ENCODE data around the gene SRCAP. TPM values are rescaled to one million over a fixed set of nuclear protein-coding genes. Genes with fewer than 3 reads are reported as not detected.

The SRCAP gene
- polyA plus RNA-seq, 3 donors from 2014 or later = 1.9 to 38.9 (median 2.8) TPM

DNA sequence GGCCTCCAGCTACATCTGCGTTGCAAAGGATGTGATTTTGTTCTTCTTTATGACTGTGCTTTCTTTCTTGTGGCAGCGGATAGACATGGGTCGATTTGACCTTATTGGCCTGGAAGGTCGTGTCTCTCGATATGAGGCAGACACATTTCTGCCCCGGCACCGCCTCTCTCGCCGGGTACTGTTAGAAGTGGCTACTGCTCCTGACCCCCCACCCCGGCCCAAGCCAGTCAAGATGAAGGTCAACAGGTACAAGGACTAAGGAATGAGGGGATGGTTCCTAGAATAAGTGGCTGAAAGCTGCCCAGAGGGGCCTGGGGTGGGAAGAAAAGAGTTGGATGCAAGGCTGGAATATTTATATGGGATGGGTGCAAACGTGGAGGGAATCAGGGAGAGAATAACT lies 21.1 kb downstream of the SRCAP start:
- H3K4me3 Mint-ChIP-seq = no peak overlapping the region
- H3K36me3 Mint-ChIP-seq = peaks cover 42 to 69% (median 55%) of the 10 kb centered on the region in 3 donors
- peak overlapping the region in 3 of 6 donors; percentile 7 to 64 (median 56) for H3K27ac Mint-ChIP-seq
- DNase-seq = no peak
- H3K4me1 Mint-ChIP-seq = peaks cover 21 to 27% of the 10 kb centered on the region in 2 donors
- H3K27me3 Mint-ChIP-seq (ENCODE audit: low read depth in 3 of 3) = peaks cover 2 to 10% (median 4%) of the 10 kb centered on the region in 3 donors
- H3K9me3 Mint-ChIP-seq = no peaks in the 10 kb centered on the region

DNA sequence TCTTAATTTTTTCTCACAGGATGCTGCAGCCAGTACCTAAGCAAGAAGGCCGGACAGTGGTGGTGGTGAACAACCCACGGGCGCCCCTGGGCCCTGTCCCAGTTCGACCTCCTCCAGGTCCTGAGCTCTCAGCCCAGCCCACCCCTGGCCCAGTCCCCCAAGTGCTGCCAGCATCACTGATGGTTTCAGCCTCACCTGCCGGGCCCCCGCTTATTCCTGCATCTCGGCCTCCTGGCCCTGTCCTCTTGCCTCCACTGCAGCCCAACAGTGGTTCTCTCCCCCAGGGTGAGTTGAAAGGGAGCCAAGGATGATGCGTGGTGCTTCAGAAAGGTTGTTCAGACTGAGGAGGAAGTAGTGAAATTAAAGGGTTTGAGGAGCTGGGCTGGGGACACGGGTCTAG lies 21.7 kb downstream of the SRCAP start:
- H3K4me1 Mint-ChIP-seq = peaks cover 15 to 21% of the 10 kb centered on the region in 2 donors
- H3K9me3 Mint-ChIP-seq = no peaks in the 10 kb centered on the region
- H3K4me3 Mint-ChIP-seq = no peak overlapping the region
- H3K36me3 Mint-ChIP-seq = peaks cover 39 to 72% (median 51%) of the 10 kb centered on the region in 3 donors
- H3K27ac Mint-ChIP-seq = peak overlapping the region in 4 of 6 donors; percentile 40 to 64 (median 54)
- DNase-seq = no peak
- H3K27me3 Mint-ChIP-seq (ENCODE audit: low read depth in 3 of 3) = peaks cover 0 to 6% (median under 1%) of the 10 kb centered on the region in 3 donors

DNA sequence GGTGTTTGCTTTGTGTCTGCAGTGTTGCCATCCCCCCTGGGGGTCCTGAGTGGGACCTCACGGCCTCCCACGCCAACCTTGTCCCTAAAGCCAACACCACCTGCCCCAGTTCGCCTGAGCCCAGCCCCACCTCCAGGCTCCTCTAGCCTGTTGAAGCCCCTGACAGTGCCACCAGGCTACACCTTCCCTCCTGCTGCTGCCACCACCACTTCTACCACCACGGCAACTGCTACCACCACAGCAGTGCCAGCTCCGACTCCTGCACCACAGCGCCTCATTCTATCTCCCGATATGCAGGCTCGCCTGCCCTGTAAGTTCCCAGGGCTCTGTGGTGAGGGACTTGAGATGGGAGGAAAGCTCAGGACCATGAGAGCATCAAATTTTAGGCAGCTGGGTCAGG lies 22.2 kb downstream of the SRCAP start:
- Mint-ChIP-seq H3K27ac (peak overlapping the region in 3 of 6 donors; percentile 36 to 79 (median 51)), H3K4me3 (no peak overlapping the region), H3K36me3 (peaks cover 34 to 72% (median 46%) of the 10 kb centered on the region in 3 donors), H3K4me1 (peaks cover 10 to 16% of the 10 kb centered on the region in 2 donors), H3K27me3 (ENCODE audit: low read depth in 3 of 3) (peaks cover 0 to 4% (median 0%) of the 10 kb centered on the region in 3 donors), H3K9me3 (no peaks in the 10 kb centered on the region)
- DNase-seq = no peak

DNA sequence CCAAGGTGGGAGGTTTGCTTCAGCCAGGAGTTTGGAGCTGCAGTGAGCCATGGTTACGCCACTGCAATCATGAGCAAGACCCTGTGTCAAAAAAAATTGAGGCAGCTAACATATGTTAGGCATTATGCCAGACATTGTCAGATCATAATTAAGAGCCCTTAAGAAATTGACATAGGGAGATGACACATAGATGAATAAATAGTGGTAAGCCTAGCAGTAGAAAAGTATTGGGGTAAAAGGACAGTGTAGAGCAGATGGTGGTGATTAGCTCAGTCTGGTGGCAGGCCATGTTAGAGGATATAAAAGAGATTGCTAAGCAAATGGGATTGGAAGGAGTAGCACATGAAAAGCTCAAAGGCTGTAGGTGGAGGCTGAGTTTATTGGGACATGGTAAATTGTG lies 22.6 kb downstream of the SRCAP start:
- Mint-ChIP-seq H3K27ac (peak overlapping the region in 3 of 6 donors; percentile 30 to 79 (median 56)), H3K27me3 (ENCODE audit: low read depth in 3 of 3) (peaks cover 0 to 4% (median 0%) of the 10 kb centered on the region in 3 donors)

DNA sequence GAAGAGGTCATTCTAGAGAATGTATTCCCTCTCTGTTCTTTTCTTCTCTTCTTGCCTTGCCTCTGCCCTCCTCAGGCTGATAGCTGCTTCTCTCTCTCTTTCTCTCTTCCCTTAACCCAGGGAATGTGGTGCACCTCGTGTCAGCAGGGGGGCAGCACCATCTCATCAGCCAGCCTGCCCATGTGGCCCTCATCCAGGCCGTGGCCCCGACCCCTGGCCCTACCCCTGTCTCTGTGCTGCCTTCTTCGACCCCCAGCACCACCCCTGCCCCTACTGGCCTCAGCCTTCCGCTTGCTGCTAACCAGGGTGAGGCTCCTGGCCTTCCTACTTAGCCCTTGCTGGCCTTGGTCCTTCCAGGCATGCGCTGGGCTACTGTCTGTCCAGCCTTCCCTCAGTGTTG lies 23.5 kb downstream of the SRCAP start:
- Mint-ChIP-seq H3K9me3 (no peaks in the 10 kb centered on the region), H3K36me3 (peaks cover 24 to 60% (median 40%) of the 10 kb centered on the region in 3 donors), H3K27ac (peak overlapping the region in 2 of 6 donors; percentile 53 to 73)

More for the DNA sequence above, 22.6 kb downstream of the SRCAP start:
- Mint-ChIP-seq H3K4me3 (no peak overlapping the region), H3K4me1 (peaks cover 6 to 12% of the 10 kb centered on the region in 2 donors), H3K36me3 (peaks cover 30 to 67% (median 42%) of the 10 kb centered on the region in 3 donors), H3K9me3 (no peaks in the 10 kb centered on the region)
- no peak for DNase-seq

DNA sequence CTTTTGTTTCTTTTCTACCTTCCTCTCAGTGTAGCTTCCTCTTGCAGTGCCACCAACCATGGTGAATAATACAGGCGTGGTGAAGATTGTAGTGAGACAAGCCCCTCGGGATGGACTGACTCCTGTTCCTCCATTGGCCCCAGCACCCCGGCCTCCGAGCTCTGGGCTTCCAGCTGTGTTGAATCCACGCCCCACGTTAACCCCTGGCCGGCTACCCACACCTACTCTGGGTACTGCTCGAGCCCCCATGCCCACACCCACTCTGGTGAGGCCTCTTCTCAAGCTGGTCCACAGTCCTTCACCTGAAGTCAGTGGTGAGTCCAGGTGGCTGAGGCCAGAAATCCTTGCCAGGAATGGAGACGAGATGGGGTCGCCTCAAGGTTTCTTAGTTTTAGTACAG lies 23.9 kb downstream of the SRCAP start:
- H3K36me3 Mint-ChIP-seq = peaks cover 25 to 62% (median 40%) of the 10 kb centered on the region in 3 donors
- H3K4me3 Mint-ChIP-seq = no peak overlapping the region
- no peak for DNase-seq
- H3K4me1 Mint-ChIP-seq = peaks cover 2 to 4% of the 10 kb centered on the region in 2 donors
- H3K9me3 Mint-ChIP-seq = no peaks in the 10 kb centered on the region
- H3K27me3 Mint-ChIP-seq (ENCODE audit: low read depth in 3 of 3) = peaks cover 0 to 4% (median 0%) of the 10 kb centered on the region in 3 donors
- H3K27ac Mint-ChIP-seq = peak overlapping the region in 3 of 6 donors; percentile 34 to 73 (median 36)

More for the DNA sequence above, 23.5 kb downstream of the SRCAP start:
- Mint-ChIP-seq H3K4me1 (peaks cover 1 to 4% of the 10 kb centered on the region in 2 donors), H3K4me3 (no peak overlapping the region), H3K27me3 (ENCODE audit: low read depth in 3 of 3) (peaks cover 0 to 4% (median 0%) of the 10 kb centered on the region in 3 donors)
- no peak for DNase-seq

DNA sequence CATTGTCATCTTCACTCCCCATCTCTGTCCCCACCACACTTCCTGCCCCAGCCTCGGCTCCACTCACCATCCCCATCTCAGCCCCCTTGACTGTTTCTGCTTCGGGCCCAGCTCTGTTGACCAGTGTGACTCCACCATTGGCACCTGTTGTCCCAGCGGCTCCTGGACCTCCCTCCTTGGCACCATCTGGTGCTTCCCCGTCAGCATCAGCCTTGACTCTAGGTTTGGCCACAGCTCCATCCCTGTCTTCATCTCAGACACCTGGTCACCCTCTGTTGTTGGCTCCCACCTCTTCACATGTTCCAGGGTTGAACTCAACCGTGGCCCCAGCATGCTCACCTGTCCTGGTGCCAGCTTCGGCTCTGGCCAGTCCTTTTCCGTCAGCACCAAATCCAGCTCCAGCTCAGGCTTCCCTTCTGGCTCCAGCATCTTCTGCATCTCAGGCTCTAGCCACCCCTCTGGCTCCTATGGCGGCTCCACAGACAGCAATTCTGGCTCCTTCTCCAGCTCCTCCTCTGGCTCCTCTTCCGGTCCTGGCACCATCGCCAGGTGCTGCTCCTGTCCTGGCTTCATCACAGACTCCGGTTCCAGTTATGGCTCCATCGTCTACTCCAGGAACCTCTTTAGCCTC lies 24.9 kb downstream of the SRCAP start:
- Mint-ChIP-seq H3K36me3 (peaks cover 31 to 63% (median 40%) of the 10 kb centered on the region in 3 donors), H3K9me3 (no peaks in the 10 kb centered on the region), H3K27me3 (ENCODE audit: low read depth in 3 of 3) (peaks cover 0 to 4% (median 0%) of the 10 kb centered on the region in 3 donors), H3K27ac (peak overlapping the region in 4 of 6 donors; percentile 28 to 65 (median 32)), H3K4me1 (peaks cover 4% of the 10 kb centered on the region in 2 donors), H3K4me3 (peak overlapping the region in 1 of 5 donors; percentile 49)
- no peak for DNase-seq

DNA sequence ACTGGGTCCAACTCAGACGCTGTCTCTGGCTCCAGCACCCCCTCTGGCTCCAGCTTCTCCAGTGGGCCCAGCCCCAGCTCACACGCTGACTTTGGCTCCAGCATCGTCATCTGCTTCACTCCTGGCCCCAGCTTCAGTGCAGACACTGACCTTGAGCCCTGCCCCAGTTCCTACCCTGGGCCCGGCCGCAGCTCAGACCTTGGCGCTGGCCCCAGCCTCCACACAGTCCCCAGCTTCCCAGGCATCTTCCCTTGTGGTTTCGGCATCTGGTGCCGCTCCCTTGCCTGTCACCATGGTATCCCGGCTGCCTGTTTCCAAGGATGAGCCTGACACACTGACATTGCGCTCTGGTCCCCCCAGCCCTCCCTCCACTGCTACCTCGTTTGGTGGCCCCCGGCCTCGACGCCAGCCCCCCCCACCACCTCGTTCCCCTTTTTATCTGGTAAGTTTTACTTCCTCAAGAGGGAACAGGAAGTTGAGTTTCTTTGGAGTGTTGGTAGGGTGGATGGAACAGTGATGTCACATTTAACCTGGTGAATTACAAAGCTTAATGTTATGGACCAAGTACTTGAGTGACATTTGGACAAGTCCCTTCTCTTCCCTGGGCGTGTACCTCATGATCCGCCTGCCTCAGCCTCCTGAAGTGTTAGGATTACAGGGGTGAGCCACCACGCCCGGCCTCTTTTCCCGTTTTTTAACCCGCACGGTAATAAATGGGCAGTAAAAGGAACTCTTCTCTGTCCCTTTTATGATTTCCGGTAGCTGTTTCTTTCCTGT lies 25.9 kb downstream of the SRCAP start:
- peaks cover 4% of the 10 kb centered on the region in 2 donors for H3K4me1 Mint-ChIP-seq

DNA sequence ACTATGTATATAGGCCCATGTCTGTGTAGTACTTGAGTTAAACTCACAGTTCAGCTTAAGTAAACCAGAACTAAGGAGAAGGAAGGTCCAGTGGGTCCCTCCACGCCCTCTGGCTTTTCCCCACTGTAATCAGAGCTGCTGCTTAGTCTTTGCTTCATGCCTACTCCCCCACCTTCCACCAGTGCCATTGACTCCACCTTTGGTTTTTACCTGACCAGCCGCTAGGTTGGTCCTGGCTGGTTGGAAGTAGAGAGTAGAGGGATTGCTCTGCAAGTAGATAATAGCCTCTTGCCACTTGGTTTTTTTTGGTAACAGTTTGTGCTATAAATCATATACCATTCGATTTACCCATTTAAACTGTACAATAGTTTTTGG lies 26.4 kb downstream of the SRCAP start:
- H3K27me3 Mint-ChIP-seq (ENCODE audit: low read depth in 3 of 3) = peaks cover 0 to 4% (median 0%) of the 10 kb centered on the region in 3 donors
- no peak for DNase-seq
- H3K4me1 Mint-ChIP-seq = peaks cover 4% of the 10 kb centered on the region in 2 donors
- peaks cover 23 to 65% (median 42%) of the 10 kb centered on the region in 3 donors for H3K36me3 Mint-ChIP-seq
- peak overlapping the region in 2 of 6 donors; percentile 29 to 62 for H3K27ac Mint-ChIP-seq
- H3K4me3 Mint-ChIP-seq = no peak overlapping the region
- H3K9me3 Mint-ChIP-seq = no peaks in the 10 kb centered on the region

More for the DNA sequence above, 25.9 kb downstream of the SRCAP start:
- H3K4me3 Mint-ChIP-seq = no peak overlapping the region
- H3K27me3 Mint-ChIP-seq (ENCODE audit: low read depth in 3 of 3) = peaks cover 0 to 4% (median 0%) of the 10 kb centered on the region in 3 donors
- H3K27ac Mint-ChIP-seq = peak overlapping the region in 2 of 6 donors; percentile 29 to 62
- no peak for DNase-seq
- H3K36me3 Mint-ChIP-seq = peaks cover 27 to 66% (median 42%) of the 10 kb centered on the region in 3 donors
- no peaks in the 10 kb centered on the region for H3K9me3 Mint-ChIP-seq

DNA sequence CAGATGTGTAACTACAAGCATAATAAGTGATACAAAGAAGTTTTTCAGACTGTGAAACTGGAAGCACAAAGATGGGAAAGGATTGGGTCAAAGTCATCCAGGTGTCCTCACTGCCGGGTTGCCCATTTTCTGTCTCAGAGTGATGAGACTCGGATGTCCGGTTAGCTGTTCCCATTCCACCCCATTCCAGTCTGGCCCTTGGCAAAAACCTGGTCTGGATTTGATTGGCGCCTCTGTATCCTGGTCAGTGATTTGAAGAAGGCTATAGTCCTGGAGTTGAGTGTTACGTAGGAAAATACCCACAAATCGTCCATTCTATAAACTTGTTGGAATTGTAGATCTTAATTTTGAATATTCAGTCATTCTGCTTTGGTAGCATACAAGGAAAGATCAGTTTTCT lies 29.4 kb downstream of the SRCAP start:
- no peak for DNase-seq
- H3K9me3 Mint-ChIP-seq = no peaks in the 10 kb centered on the region
- H3K36me3 Mint-ChIP-seq = peaks cover 15 to 50% (median 29%) of the 10 kb centered on the region in 3 donors
- no peak overlapping the region for H3K4me3 Mint-ChIP-seq
- peak overlapping the region in 4 of 6 donors; percentile 2 to 71 (median 34) for H3K27ac Mint-ChIP-seq
- H3K4me1 Mint-ChIP-seq = peaks cover 0 to 3% of the 10 kb centered on the region in 2 donors
- H3K27me3 Mint-ChIP-seq (ENCODE audit: low read depth in 3 of 3) = peaks cover 0 to 2% (median 2%) of the 10 kb centered on the region in 3 donors

DNA sequence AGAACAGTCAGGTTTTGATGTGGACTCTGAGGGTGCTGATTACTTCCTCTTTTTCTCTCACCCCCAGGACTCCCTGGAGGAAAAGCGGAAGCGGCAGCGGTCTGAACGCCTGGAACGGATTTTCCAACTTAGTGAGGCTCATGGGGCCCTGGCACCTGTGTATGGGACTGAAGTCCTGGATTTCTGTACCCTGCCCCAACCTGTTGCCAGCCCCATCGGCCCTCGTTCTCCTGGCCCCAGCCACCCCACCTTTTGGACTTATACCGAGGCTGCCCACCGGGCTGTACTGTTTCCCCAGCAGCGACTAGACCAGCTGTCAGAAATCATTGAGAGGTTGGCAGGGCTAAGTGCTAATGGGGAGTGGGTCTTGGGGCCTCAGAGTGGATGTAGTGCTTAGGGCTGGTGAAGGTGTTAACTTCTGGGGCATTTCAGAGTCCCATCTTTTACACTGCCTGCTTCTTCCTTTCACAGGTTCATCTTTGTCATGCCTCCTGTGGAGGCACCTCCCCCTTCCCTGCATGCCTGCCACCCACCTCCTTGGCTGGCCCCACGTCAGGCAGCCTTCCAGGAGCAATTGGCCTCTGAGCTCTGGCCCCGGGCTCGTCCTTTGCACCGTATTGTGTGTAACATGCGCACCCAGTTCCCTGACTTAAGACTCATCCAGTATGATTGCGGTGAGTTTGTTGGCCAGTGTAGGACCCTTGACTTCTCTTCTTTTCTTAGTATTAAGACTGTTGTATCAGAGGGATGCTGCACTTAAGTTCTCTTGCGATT lies 30.1 kb downstream of the SRCAP start:
- Mint-ChIP-seq H3K36me3 (peaks cover 13 to 48% (median 26%) of the 10 kb centered on the region in 3 donors), H3K4me1 (peaks cover 0 to 6% of the 10 kb centered on the region in 2 donors), H3K27me3 (ENCODE audit: low read depth in 3 of 3) (peaks cover 0 to 2% (median 0%) of the 10 kb centered on the region in 3 donors), H3K9me3 (no peaks in the 10 kb centered on the region), H3K27ac (peak overlapping the region in 1 of 6 donors; percentile 11), H3K4me3 (no peak overlapping the region)
- no peak for DNase-seq

DNA sequence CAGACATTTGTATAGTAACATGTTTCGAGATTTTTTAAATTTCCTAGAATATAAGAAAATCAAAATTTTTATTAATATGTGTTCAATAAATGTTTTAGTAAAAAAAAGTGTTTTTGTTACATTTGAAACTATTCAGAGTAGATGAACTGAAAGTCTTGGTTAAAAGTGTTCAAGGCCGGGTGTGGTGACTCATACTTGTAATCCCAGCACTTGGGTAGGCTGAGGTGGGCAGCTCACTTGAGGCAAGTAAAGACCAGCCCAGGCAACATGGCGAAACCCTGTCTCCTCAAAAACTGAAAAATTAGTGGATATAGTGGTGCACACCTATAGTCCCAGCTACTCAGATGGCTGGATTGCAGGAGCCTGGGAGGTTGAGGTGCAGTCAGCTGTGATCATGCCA lies 32.4 kb downstream of the SRCAP start:
- peaks cover 0 to 2% (median 0%) of the 10 kb centered on the region in 3 donors for H3K27me3 Mint-ChIP-seq (ENCODE audit: low read depth in 3 of 3)
- H3K4me1 Mint-ChIP-seq = peaks cover 0 to 6% of the 10 kb centered on the region in 2 donors
- DNase-seq = no peak
- no peaks in the 10 kb centered on the region for H3K9me3 Mint-ChIP-seq
- H3K36me3 Mint-ChIP-seq = peaks cover 16 to 45% (median 31%) of the 10 kb centered on the region in 3 donors
- no peak overlapping the region for H3K4me3 Mint-ChIP-seq
- no peak overlapping the region for H3K27ac Mint-ChIP-seq
